Measurements from ENCODE around the gene ABLIM3. TPM values are rescaled to one million over a fixed set of nuclear protein-coding genes. Genes with fewer than 3 reads are reported as not detected.

Gene ABLIM3
- total RNA-seq, 1 donor from 2014 or later: 3.9 TPM

DNA sequence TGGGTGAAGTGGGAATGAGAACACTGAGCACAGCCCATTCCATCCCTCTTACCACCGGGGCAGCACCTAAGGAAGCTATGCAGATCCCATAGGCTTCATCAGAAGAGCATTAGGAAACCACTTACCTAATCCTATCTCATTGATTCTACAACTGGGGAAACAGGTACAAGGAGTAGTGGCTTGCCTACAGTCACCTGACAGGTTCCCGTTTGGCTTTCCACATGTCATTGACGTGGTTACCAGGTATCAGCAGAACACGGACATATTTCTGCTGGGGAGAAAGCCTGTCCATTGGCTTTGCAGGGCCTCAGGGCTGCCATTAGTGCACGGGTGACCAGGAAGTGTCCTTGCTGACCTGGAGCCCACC is 141.7 kb downstream of the ABLIM3 start:
- no peaks in the 10 kb centered on the region for H3K9me3 Mint-ChIP-seq (ENCODE audit: unreplicated experiment)
- Histone ChIP-seq H2AFZ (ENCODE audit: low read depth, low read length) (no peak overlapping the region), H3K27me3 (ENCODE audit: insufficient read depth, low read length) (no peaks in the 10 kb centered on the region), H3K79me2 (ENCODE audit: insufficient read depth, low read length) (no peaks in the 10 kb centered on the region), H3K4me1 (ENCODE audit: insufficient read depth, low read length) (no peaks in the 10 kb centered on the region), H3K9ac (ENCODE audit: low read length) (no peak overlapping the region), H3K36me3 (ENCODE audit: insufficient read depth, low read length) (no peaks in the 10 kb centered on the region), H3K4me2 (ENCODE audit: low read length) (no peak overlapping the region), H3K4me3 (ENCODE audit: insufficient read depth, low read depth, low read length) (no peak overlapping the region), H3K27ac (ENCODE audit: low read depth, low read length) (no peak overlapping the region), H3K9me3 (ENCODE audit: insufficient read depth, low read depth, low read length) (no peaks in the 10 kb centered on the region), H4K20me1 (ENCODE audit: insufficient read depth, low read length) (no peaks in the 10 kb centered on the region)
- TF ChIP-seq EZH2 (IDR thresholded peaks at IDR 0.05; ENCODE audit: insufficient read depth, low read length): no peak
- no peak for TF ChIP-seq CTCF (IDR thresholded peaks at IDR 0.05; ENCODE audit: insufficient read depth, low read depth, low read length)
- FAIRE-seq (no peak), DNase-seq (ENCODE audit: low read depth) (no peak)
- H3K36me3 Mint-ChIP-seq (ENCODE audit: low read depth, unreplicated experiment): peaks cover 5% of the 10 kb centered on the region
- H3K4me1 Mint-ChIP-seq (ENCODE audit: low read depth, unreplicated experiment): peaks cover 2% of the 10 kb centered on the region
- no peak overlapping the region for H3K4me3 Mint-ChIP-seq (ENCODE audit: unreplicated experiment)
- no peak overlapping the region for H3K27ac Mint-ChIP-seq (ENCODE audit: unreplicated experiment)
- peaks cover 7% of the 10 kb centered on the region for H3K27me3 Mint-ChIP-seq (ENCODE audit: low read depth, unreplicated experiment)

DNA sequence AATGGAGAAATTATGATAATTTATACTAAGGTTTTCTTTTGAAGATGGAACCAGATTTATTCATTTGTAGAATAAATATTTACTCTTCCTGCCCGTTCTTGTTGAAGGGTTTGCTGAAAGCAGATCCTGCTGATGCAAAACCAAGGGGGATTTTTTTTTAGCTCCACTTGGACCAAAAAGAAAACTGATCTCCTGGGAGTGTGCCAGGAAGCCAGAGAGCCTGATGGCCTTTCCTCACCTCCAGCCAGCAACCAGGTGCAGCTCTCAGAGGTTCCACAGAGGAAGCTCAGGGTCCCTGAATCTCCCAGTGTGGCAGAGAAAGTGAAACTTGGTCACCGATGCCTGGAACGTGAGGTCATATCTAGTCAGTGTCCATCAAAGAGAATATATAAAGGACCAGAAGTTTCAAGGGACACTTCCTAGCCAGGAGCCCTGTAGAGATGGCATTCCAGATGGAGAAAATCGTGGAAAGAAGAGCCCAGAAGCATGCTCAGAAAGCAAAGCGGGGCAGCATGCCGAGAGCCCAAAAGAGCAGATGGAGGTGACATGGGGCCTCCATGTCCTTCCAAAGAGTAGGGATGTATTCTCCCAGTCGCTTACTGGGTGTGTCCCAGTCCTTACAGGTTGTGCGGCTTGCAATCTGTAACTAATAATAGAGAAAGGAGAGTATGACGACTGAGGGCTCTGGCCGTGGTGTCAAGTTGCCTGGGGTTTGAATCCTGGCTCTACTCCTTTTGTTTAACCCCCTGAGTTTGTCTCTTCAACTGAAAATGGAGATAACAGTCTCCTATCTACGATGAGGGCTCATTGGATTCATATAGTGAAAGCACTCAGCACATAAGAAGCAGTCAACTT is 142.6 kb downstream of the ABLIM3 start:
- FAIRE-seq (no peak), DNase-seq (ENCODE audit: low read depth) (no peak)
- Mint-ChIP-seq H3K36me3 (ENCODE audit: low read depth, unreplicated experiment) (peaks cover 2% of the 10 kb centered on the region), H3K27me3 (ENCODE audit: low read depth, unreplicated experiment) (no peaks in the 10 kb centered on the region), H3K4me1 (ENCODE audit: low read depth, unreplicated experiment) (peaks cover 5% of the 10 kb centered on the region), H3K4me3 (ENCODE audit: unreplicated experiment) (no peak overlapping the region), H3K27ac (ENCODE audit: unreplicated experiment) (no peak overlapping the region), H3K9me3 (ENCODE audit: unreplicated experiment) (no peaks in the 10 kb centered on the region)
- Histone ChIP-seq H3K9me3 (ENCODE audit: insufficient read depth, low read depth, low read length) (no peaks in the 10 kb centered on the region), H3K9ac (ENCODE audit: low read length) (no peak overlapping the region), H3K36me3 (ENCODE audit: insufficient read depth, low read length) (no peaks in the 10 kb centered on the region), H3K4me3 (ENCODE audit: insufficient read depth, low read depth, low read length) (no peak overlapping the region), H3K27ac (ENCODE audit: low read depth, low read length) (no peak overlapping the region), H4K20me1 (ENCODE audit: insufficient read depth, low read length) (no peaks in the 10 kb centered on the region), H3K4me2 (ENCODE audit: low read length) (no peak overlapping the region), H3K79me2 (ENCODE audit: insufficient read depth, low read length) (no peaks in the 10 kb centered on the region), H2AFZ (ENCODE audit: low read depth, low read length) (no peak overlapping the region), H3K27me3 (ENCODE audit: insufficient read depth, low read length) (no peaks in the 10 kb centered on the region), H3K4me1 (ENCODE audit: insufficient read depth, low read length) (no peaks in the 10 kb centered on the region)
- no peak for TF ChIP-seq EZH2 (IDR thresholded peaks at IDR 0.05; ENCODE audit: insufficient read depth, low read length)
- TF ChIP-seq CTCF (IDR thresholded peaks at IDR 0.05; ENCODE audit: insufficient read depth, low read depth, low read length): no peak

GRCh38 chr5:149284501-149284900 is 143.2 kb downstream of the ABLIM3 start:
- no peak overlapping the region for H3K4me2 ChIP-seq (ENCODE audit: low read length)
- H3K27ac ChIP-seq (ENCODE audit: low read depth, low read length): no peak overlapping the region
- no peaks in the 10 kb centered on the region for H3K36me3 ChIP-seq (ENCODE audit: insufficient read depth, low read length)
- H3K9ac ChIP-seq (ENCODE audit: low read length): no peak overlapping the region
- H4K20me1 ChIP-seq (ENCODE audit: insufficient read depth, low read length): no peaks in the 10 kb centered on the region
- FAIRE-seq (no peak), DNase-seq (ENCODE audit: low read depth) (no peak)
- H3K27me3 ChIP-seq (ENCODE audit: insufficient read depth, low read length): no peaks in the 10 kb centered on the region
- no peaks in the 10 kb centered on the region for H3K4me1 ChIP-seq (ENCODE audit: insufficient read depth, low read length)
- Mint-ChIP-seq H3K36me3 (ENCODE audit: low read depth, unreplicated experiment) (peaks cover 2% of the 10 kb centered on the region), H3K27me3 (ENCODE audit: low read depth, unreplicated experiment) (no peaks in the 10 kb centered on the region), H3K4me1 (ENCODE audit: low read depth, unreplicated experiment) (peaks cover 11% of the 10 kb centered on the region), H3K9me3 (ENCODE audit: unreplicated experiment) (no peaks in the 10 kb centered on the region), H3K27ac (ENCODE audit: unreplicated experiment) (no peak overlapping the region), H3K4me3 (ENCODE audit: unreplicated experiment) (no peak overlapping the region)
- no peak overlapping the region for H2AFZ ChIP-seq (ENCODE audit: low read depth, low read length)
- TF ChIP-seq EZH2 (IDR thresholded peaks at IDR 0.05; ENCODE audit: insufficient read depth, low read length) (no peak), CTCF (IDR thresholded peaks at IDR 0.05; ENCODE audit: insufficient read depth, low read depth, low read length) (no peak)
- no peaks in the 10 kb centered on the region for H3K79me2 ChIP-seq (ENCODE audit: insufficient read depth, low read length)
- no peak overlapping the region for H3K4me3 ChIP-seq (ENCODE audit: insufficient read depth, low read depth, low read length)
- no peaks in the 10 kb centered on the region for H3K9me3 ChIP-seq (ENCODE audit: insufficient read depth, low read depth, low read length)
